HEK293 (cell line): ENCODE measurements around the gene KLHDC4.

ENCODE experiments used
- KLF17 ChIP-seq: fragments of 450-650 bp; formaldehyde crosslinking; IDR thresholded peaks from 2 replicates; pipeline ENCODE4 v1.5.1; 2016; ENCODE audit warnings: missing biosample characterization, missing genetic modification characterization
- ZNF174 ChIP-seq: fragments of 450-650 bp; formaldehyde crosslinking; IDR thresholded peaks from 2 replicates; pipeline ENCODE4 v1.5.0; 2017; ENCODE audit warnings: missing biosample characterization, mild to moderate bottlenecking, missing genetic modification characterization

- TF ChIP-seq ZNF174 (tag by site-specific recombination) (no peak), KLF17 (tag by site-specific recombination) (no peak)
These were observed 67.0 kb downstream of the KLHDC4 start for GRCh38 chr16:87698676-87699199.
